ENCODE results near the gene PAX3.

PAX3 gene

GRCh38 chr2:222205136-222205535 lies 93.7 kb downstream of the PAX3 start:
- no peak overlapping the region for H3K4me2 ChIP-seq (ENCODE audit: insufficient read depth, low read length)
- no peak overlapping the region for H3K4me3 ChIP-seq (ENCODE audit: low read depth in 1 of 2, low read length in 2 of 2)
- no peaks in the 10 kb centered on the region for H3K36me3 ChIP-seq (ENCODE audit: insufficient read depth, low read length)
- H2AFZ ChIP-seq (ENCODE audit: low read depth, low read length) = no peak overlapping the region
- H3K27me3 ChIP-seq (ENCODE audit: insufficient read depth, low read length, poor library complexity) = no peaks in the 10 kb centered on the region
- TF ChIP-seq CTCF (IDR thresholded peaks at IDR 0.05; ENCODE audit: borderline replicate concordance, extremely low read depth, low read length, poor library complexity, severe bottlenecking) (no peak), EZH2 (IDR thresholded peaks at IDR 0.05; ENCODE audit: borderline replicate concordance, low read depth, low read length, severe bottlenecking) (no peak)
- ATAC-seq (ENCODE audit: insufficient read depth, low read depth) = no peak
- H3K4me1 ChIP-seq (ENCODE audit: insufficient read depth, low read length) = no peaks in the 10 kb centered on the region
- no peaks in the 10 kb centered on the region for H3K9me3 ChIP-seq (ENCODE audit: insufficient read depth, low read length, severe bottlenecking)
- DNase-seq = no peak
- H3K79me2 ChIP-seq (ENCODE audit: insufficient read depth, low read length) = no peaks in the 10 kb centered on the region
- H4K20me1 ChIP-seq (ENCODE audit: insufficient read depth, low read length) = no peaks in the 10 kb centered on the region; the same call in 1 of the 2 replicates
- H3K27ac ChIP-seq (ENCODE audit: low read length) = no peak overlapping the region
- H3K9ac ChIP-seq (ENCODE audit: low read depth, low read length) = no peak overlapping the region

- no peaks in the 10 kb centered on the region for H3K36me3 ChIP-seq (ENCODE audit: insufficient read depth, low read length)
- no peak for ATAC-seq (ENCODE audit: insufficient read depth, low read depth)
- no peak overlapping the region for H3K4me2 ChIP-seq (ENCODE audit: insufficient read depth, low read length)
- no peak overlapping the region for H3K9ac ChIP-seq (ENCODE audit: low read depth, low read length)
- H3K79me2 ChIP-seq (ENCODE audit: insufficient read depth, low read length) = no peaks in the 10 kb centered on the region
- no peak for DNase-seq
- H3K27ac ChIP-seq (ENCODE audit: low read length) = no peak overlapping the region
- H2AFZ ChIP-seq (ENCODE audit: low read depth, low read length) = no peak overlapping the region
- TF ChIP-seq CTCF (IDR thresholded peaks at IDR 0.05; ENCODE audit: borderline replicate concordance, extremely low read depth, low read length, poor library complexity, severe bottlenecking) = no peak
- no peak for TF ChIP-seq EZH2 (IDR thresholded peaks at IDR 0.05; ENCODE audit: borderline replicate concordance, low read depth, low read length, severe bottlenecking)
- no peaks in the 10 kb centered on the region for H3K9me3 ChIP-seq (ENCODE audit: insufficient read depth, low read length, severe bottlenecking)
- no peak overlapping the region for H3K4me3 ChIP-seq (ENCODE audit: low read depth in 1 of 2, low read length in 2 of 2)
- no peaks in the 10 kb centered on the region for H3K4me1 ChIP-seq (ENCODE audit: insufficient read depth, low read length)
- no peaks in the 10 kb centered on the region for H3K27me3 ChIP-seq (ENCODE audit: insufficient read depth, low read length, poor library complexity)
- no peaks in the 10 kb centered on the region; the same call in 1 of the 2 replicates for H4K20me1 ChIP-seq (ENCODE audit: insufficient read depth, low read length)
Measured at GRCh38 chr2:222203041-222203440, 95.8 kb downstream of the PAX3 start.

- H3K4me3 ChIP-seq (ENCODE audit: low read depth in 1 of 2, low read length in 2 of 2) = no peak overlapping the region
- H3K9ac ChIP-seq (ENCODE audit: low read depth, low read length) = no peak overlapping the region
- no peak overlapping the region for H2AFZ ChIP-seq (ENCODE audit: low read depth, low read length)
- no peak for TF ChIP-seq EZH2 (IDR thresholded peaks at IDR 0.05; ENCODE audit: borderline replicate concordance, low read depth, low read length, severe bottlenecking)
- TF ChIP-seq CTCF (IDR thresholded peaks at IDR 0.05; ENCODE audit: borderline replicate concordance, extremely low read depth, low read length, poor library complexity, severe bottlenecking) = no peak
- H3K4me2 ChIP-seq (ENCODE audit: insufficient read depth, low read length) = no peak overlapping the region
- no peaks in the 10 kb centered on the region for H4K20me1 ChIP-seq (ENCODE audit: insufficient read depth, low read length)
- H3K27ac ChIP-seq (ENCODE audit: low read length) = no peak overlapping the region
- H3K27me3 ChIP-seq (ENCODE audit: insufficient read depth, low read length, poor library complexity) = no peaks in the 10 kb centered on the region
- DNase-seq (no peak), ATAC-seq (ENCODE audit: insufficient read depth, low read depth) (no peak)
- H3K4me1 ChIP-seq (ENCODE audit: insufficient read depth, low read length) = no peaks in the 10 kb centered on the region
- H3K9me3 ChIP-seq (ENCODE audit: insufficient read depth, low read length, severe bottlenecking) = no peaks in the 10 kb centered on the region
- H3K79me2 ChIP-seq (ENCODE audit: insufficient read depth, low read length) = no peaks in the 10 kb centered on the region
- no peaks in the 10 kb centered on the region for H3K36me3 ChIP-seq (ENCODE audit: insufficient read depth, low read length)
Measured at GRCh38 chr2:222196159-222196558, 102.6 kb downstream of the PAX3 start.

GRCh38 chr2:222194669-222195068 lies 104.1 kb downstream of the PAX3 start:
- Histone ChIP-seq H3K79me2 (ENCODE audit: insufficient read depth, low read length) (no peaks in the 10 kb centered on the region), H3K4me1 (ENCODE audit: insufficient read depth, low read length) (no peaks in the 10 kb centered on the region), H3K36me3 (ENCODE audit: insufficient read depth, low read length) (no peaks in the 10 kb centered on the region), H3K4me3 (ENCODE audit: low read depth in 1 of 2, low read length in 2 of 2) (no peak overlapping the region), H4K20me1 (ENCODE audit: insufficient read depth, low read length) (no peaks in the 10 kb centered on the region), H3K9ac (ENCODE audit: low read depth, low read length) (no peak overlapping the region), H3K27me3 (ENCODE audit: insufficient read depth, low read length, poor library complexity) (no peaks in the 10 kb centered on the region), H3K9me3 (ENCODE audit: insufficient read depth, low read length, severe bottlenecking) (no peaks in the 10 kb centered on the region), H3K27ac (ENCODE audit: low read length) (no peak overlapping the region), H3K4me2 (ENCODE audit: insufficient read depth, low read length) (no peak overlapping the region), H2AFZ (ENCODE audit: low read depth, low read length) (no peak overlapping the region)
- no peak for ATAC-seq (ENCODE audit: insufficient read depth, low read depth)
- TF ChIP-seq CTCF (IDR thresholded peaks at IDR 0.05; ENCODE audit: borderline replicate concordance, extremely low read depth, low read length, poor library complexity, severe bottlenecking) (no peak), EZH2 (IDR thresholded peaks at IDR 0.05; ENCODE audit: borderline replicate concordance, low read depth, low read length, severe bottlenecking) (no peak)
- no peak for DNase-seq
